MCF 10A (cell line): ENCODE results near the gene WDR3. TPM values are rescaled to one million over a fixed set of nuclear protein-coding genes. Genes with fewer than 3 reads are reported as not detected.

Source experiments
- BruUV-seq: library from RNA; stranded (reverse); fragments of 400-500 nt; replicated peaks from 2 replicates; lab custom pipeline; 2021; lab: Mats Ljungman, UMichigan
- CTCF ChIA-PET: fragments of 300-600 bp; sonication (Branson Sonifier 250); formaldehyde crosslinking; extraction: SDS; loops from one replicate; lab custom pipeline; 2021; ENCODE audit warnings: antibody characterized with exemption, inconsistent platforms; lab: Yijun Ruan, JAX
- POLR2A ChIA-PET: fragments of 300-600, 350-650 bp; sonication (Branson Sonifier 250); formaldehyde crosslinking; extraction: SDS; loops from one replicate; lab custom pipeline; 2020; ENCODE audit warnings: antibody characterized with exemption, inconsistent platforms; lab: Yijun Ruan, JAX
- DNase-seq: peaks from one replicate; pipeline ENCODE4 v3.0.0-alpha.2; 2018; ENCODE audit not compliant: unreplicated experiment
- H3K27ac Mint-ChIP-seq: one replicate; pipeline ENCODE4 v1.8.0; 2022; ENCODE audit warnings: mild to moderate bottlenecking, low read depth, mixed read lengths; ENCODE audit not compliant: unreplicated experiment
- H3K27me3 Mint-ChIP-seq: one replicate; pipeline ENCODE4 v1.8.0; 2022; ENCODE audit warnings: mixed read lengths; ENCODE audit not compliant: insufficient read depth, unreplicated experiment
- H3K36me3 Mint-ChIP-seq: one replicate; pipeline ENCODE4 v1.8.0; 2022; ENCODE audit warnings: mild to moderate bottlenecking, moderate library complexity, mixed read lengths; ENCODE audit not compliant: insufficient read depth, unreplicated experiment
- H3K4me1 Mint-ChIP-seq: one replicate; pipeline ENCODE4 v1.8.0; 2022; ENCODE audit warnings: mixed read lengths; ENCODE audit not compliant: insufficient read depth, unreplicated experiment
- H3K4me3 Mint-ChIP-seq: one replicate; pipeline ENCODE4 v1.8.0; 2022; ENCODE audit warnings: mild to moderate bottlenecking, moderate library complexity, mixed read lengths; ENCODE audit not compliant: unreplicated experiment
- H3K9me3 Mint-ChIP-seq: one replicate; pipeline ENCODE4 v1.8.0; 2022; ENCODE audit warnings: mixed read lengths; ENCODE audit not compliant: unreplicated experiment
- intact Hi-C: fragments of 100-400 bp; cut with micrococcal nuclease; formaldehyde crosslinking; loops from 2 replicates; pipeline ENCODE4 v1.14.1; 2022
- total RNA-seq: library from RNA; stranded (reverse); gene quantifications from 2 replicates; pipeline ENCODE4 v1.2.3, GENCODE V29; 2022
- TF ChIP-seq, protein P1 (sequence below): fragments of 200-600 bp; IDR thresholded peaks from one replicate; pipeline ENCODE4 v1.8.0; 2022; ENCODE audit warnings: antibody characterized with exemption, mild to moderate bottlenecking; ENCODE audit not compliant: unreplicated experiment

Gene WDR3
- total RNA-seq, 1 experiment from 2014 or later: 74.1 TPM

DNA sequence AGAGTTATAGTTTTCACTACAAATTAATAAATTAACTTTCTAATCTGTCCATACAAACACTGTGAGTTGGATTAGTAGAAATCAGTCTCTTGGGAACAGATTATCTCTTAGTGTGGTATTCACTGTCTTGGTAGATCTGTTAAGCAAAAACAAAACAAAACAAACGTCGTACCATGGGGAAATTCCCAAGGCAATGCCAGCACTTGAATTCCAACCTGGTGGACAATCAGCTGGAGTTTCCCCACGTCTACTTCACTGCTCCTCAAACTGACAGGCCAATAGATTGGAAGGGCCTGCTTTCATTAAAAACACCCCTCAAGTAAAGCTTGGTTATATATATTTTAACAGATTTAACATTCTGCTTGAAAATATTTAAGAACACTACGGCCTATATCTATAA is 32.0 kb upstream of the WDR3 start:
- ChIA-PET POLR2A (no interaction called here), CTCF (interaction anchor here (0.6 to 3.2 kb wide), 7 partner anchors 9 to 612 kb away, joined by 3 to 39 read pairs (median 7); no protein-coding TSS in a partner anchor)
- intact Hi-C loops: loop anchor here (5.0 kb wide), 2 partner anchors 70 to 530 kb away; partner anchors contain the start of gene MAN1A2
- no peak overlapping the region for H3K27ac Mint-ChIP-seq
- no TSS peak for BruUV-seq
- no peaks in the 10 kb centered on the region for H3K9me3 Mint-ChIP-seq
- no peaks in the 10 kb centered on the region for H3K4me1 Mint-ChIP-seq
- H3K27me3 Mint-ChIP-seq: no peaks in the 10 kb centered on the region
- H3K36me3 Mint-ChIP-seq: peaks cover 57% of the 10 kb centered on the region
- DNase-seq: no peak
- no peak overlapping the region for H3K4me3 Mint-ChIP-seq
- TF ChIP-seq, protein P1, sequence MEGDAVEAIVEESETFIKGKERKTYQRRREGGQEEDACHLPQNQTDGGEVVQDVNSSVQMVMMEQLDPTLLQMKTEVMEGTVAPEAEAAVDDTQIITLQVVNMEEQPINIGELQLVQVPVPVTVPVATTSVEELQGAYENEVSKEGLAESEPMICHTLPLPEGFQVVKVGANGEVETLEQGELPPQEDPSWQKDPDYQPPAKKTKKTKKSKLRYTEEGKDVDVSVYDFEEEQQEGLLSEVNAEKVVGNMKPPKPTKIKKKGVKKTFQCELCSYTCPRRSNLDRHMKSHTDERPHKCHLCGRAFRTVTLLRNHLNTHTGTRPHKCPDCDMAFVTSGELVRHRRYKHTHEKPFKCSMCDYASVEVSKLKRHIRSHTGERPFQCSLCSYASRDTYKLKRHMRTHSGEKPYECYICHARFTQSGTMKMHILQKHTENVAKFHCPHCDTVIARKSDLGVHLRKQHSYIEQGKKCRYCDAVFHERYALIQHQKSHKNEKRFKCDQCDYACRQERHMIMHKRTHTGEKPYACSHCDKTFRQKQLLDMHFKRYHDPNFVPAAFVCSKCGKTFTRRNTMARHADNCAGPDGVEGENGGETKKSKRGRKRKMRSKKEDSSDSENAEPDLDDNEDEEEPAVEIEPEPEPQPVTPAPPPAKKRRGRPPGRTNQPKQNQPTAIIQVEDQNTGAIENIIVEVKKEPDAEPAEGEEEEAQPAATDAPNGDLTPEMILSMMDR: no peak

DNA sequence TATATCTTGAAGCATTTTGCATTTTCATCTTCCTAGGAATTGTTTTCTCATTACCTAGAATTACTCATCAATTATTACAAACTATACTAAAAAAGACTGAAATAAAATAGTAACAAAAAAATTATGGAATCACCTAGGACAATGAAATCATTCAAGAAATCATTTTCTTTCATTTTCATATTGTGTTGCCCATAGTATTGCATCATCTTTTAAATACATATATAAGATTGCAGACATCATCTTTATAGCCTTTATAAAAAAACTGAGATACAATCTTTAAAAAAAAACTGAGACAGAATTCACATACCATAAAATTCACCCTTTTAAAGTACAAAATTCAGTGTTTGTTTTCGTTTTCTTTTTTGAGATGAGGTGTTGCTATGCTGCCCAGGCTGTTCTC is 29.7 kb upstream of the WDR3 start:
- H3K4me1 Mint-ChIP-seq: no peaks in the 10 kb centered on the region
- no peaks in the 10 kb centered on the region for H3K9me3 Mint-ChIP-seq
- intact Hi-C loops: loop anchor here (5.0 kb wide), 2 partner anchors 72 to 532 kb away; partner anchors contain the start of gene MAN1A2
- H3K4me3 Mint-ChIP-seq: no peak overlapping the region
- CTCF ChIA-PET: interaction anchor here (0.6 to 2.0 kb wide), 2 partner anchors 146 to 777 kb away, joined by 3 to 10 read pairs; no protein-coding TSS in a partner anchor
- BruUV-seq: no TSS peak
- TF ChIP-seq, protein P1: no peak
- no peak for DNase-seq
- POLR2A ChIA-PET: no interaction called here
- H3K36me3 Mint-ChIP-seq: peaks cover 80% of the 10 kb centered on the region
- H3K27ac Mint-ChIP-seq: no peak overlapping the region
- H3K27me3 Mint-ChIP-seq: no peaks in the 10 kb centered on the region

DNA sequence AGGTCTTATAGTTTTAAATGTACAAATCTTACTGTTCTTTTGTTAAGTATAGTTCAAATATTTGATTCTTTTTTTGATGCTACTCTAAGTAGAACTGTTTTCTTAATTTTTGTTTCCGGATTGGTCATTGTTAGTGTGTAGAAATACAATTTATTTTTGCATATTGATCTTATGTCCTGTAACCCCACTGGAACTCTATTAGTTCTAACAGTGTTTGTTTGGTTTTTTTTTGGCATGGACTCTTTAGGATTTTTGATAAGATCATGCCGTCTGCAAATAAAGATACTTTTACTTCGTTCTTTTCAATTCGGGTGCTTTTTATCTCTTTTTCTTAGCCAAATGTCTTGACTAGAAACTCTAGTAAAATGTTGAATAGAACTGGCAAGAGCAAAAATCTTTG is 26.6 kb upstream of the WDR3 start:
- Mint-ChIP-seq H3K36me3 (peaks cover 74% of the 10 kb centered on the region), H3K4me1 (no peaks in the 10 kb centered on the region), H3K9me3 (no peaks in the 10 kb centered on the region), H3K4me3 (no peak overlapping the region), H3K27me3 (no peaks in the 10 kb centered on the region), H3K27ac (no peak overlapping the region)
- no peak for DNase-seq
- CTCF ChIA-PET: no interaction called here
- POLR2A ChIA-PET: no interaction called here
- BruUV-seq: no TSS peak
- intact Hi-C loops: no loop called here
- TF ChIP-seq, protein P1: no peak

DNA sequence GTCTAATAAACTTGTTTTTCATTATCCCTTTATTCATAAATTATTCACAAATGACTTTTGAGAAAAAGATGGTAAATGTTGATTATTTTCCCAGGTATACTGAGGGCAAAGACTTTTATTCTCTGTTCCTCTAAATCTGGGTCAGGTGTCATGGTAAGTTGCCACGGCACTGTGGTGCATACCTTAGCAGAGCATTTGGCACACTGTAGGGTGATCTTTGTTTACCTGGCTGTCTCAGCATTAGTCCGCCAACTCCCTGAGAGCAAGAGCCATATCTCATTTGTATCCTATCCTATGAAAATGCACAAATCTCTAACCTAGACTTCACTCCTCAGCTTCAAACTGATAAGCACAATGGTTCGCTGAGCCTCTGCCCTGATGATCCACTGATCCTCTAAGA is 25.1 kb upstream of the WDR3 start:
- TF ChIP-seq, protein P1: no peak
- no peaks in the 10 kb centered on the region for H3K27me3 Mint-ChIP-seq
- peaks cover 62% of the 10 kb centered on the region for H3K36me3 Mint-ChIP-seq
- POLR2A ChIA-PET: no interaction called here
- no peak overlapping the region for H3K4me3 Mint-ChIP-seq
- CTCF ChIA-PET: interaction anchor here (4.9 kb wide), 1 partner anchor 9 kb away, joined by 39 read pairs; no protein-coding TSS in a partner anchor
- H3K9me3 Mint-ChIP-seq: no peaks in the 10 kb centered on the region
- no peak overlapping the region for H3K27ac Mint-ChIP-seq
- BruUV-seq: no TSS peak
- no peaks in the 10 kb centered on the region for H3K4me1 Mint-ChIP-seq
- DNase-seq: no peak
- intact Hi-C loops: no loop called here
